SK-N-SH (cell line): Measurements from ENCODE around the gene SPA17. TPM values are rescaled to one million over a fixed set of nuclear protein-coding genes. Genes with fewer than 3 reads are reported as not detected.

Experiments
- CTCF ChIA-PET: fragments of 300-600, 350-600 bp; formaldehyde crosslinking; extraction: SDS; loops from one replicate; lab custom pipeline; 2021; lab: Yijun Ruan, JAX
- POLR2A ChIA-PET: fragments of 350-600 bp; sonication (Branson Sonifier 250); formaldehyde crosslinking; extraction: SDS; loops from one replicate; lab custom pipeline; 2020; ENCODE audit warnings: antibody characterized with exemption, inconsistent platforms; lab: Yijun Ruan, JAX
- DNase-seq: peaks from one replicate; pipeline ENCODE4 v3.0.0; 2012
- H2AFZ ChIP-seq: fragments of 200-600 bp; sonication (generic); 2 replicates; pipeline ENCODE4 v1.8.1; 2016; ENCODE audit warnings: antibody characterized with exemption, mild to moderate bottlenecking, low read depth
- H3F3A ChIP-seq: fragments of 200-600 bp; sonication (generic); replicated peaks from 2 replicates; pipeline ENCODE3; 2016; ENCODE audit warnings: antibody characterized with exemption, mild to moderate bottlenecking; ENCODE audit not compliant: insufficient read depth
- H3K27ac ChIP-seq, 2 experiments: fragments of 200-500 bp in 1 of 2; fragments of 200-600 bp in 1 of 2; sonication (Bioruptor generic) in 1 of 2; sonication (generic), shearing (Covaris generic) in 1 of 2; 2 replicates each; pipeline versions ENCODE4 v1.5.1 to v1.6.1; 2014 to 2016; ENCODE audit warnings: low read depth in 2 of 2, inconsistent platforms in 1 of 2, low read length in 1 of 2, mild to moderate bottlenecking in 1 of 2, mixed read lengths in 1 of 2
- H3K27me3 ChIP-seq: fragments of 200-600 bp; sonication (generic), shearing (Covaris generic); 2 replicates; pipeline ENCODE4 v1.6.1; 2016; ENCODE audit warnings: mixed run types; ENCODE audit not compliant: insufficient read depth
- H3K36me3 ChIP-seq, 2 experiments: fragments of 200-500 bp in 1 of 2; fragments of 200-600 bp in 1 of 2; sonication (Bioruptor generic) in 1 of 2; sonication (generic) in 1 of 2; replicated peaks in 1 of 2; 2 replicates each; pipeline versions ENCODE3 to v1.5.1; 2014 to 2016; ENCODE audit warnings: low read length in 1 of 2, mild to moderate bottlenecking in 1 of 2; ENCODE audit not compliant: insufficient read depth in 2 of 2, control insufficient read depth in 1 of 2
- H3K4me1 ChIP-seq, 2 experiments: fragments of 200-500 bp in 1 of 2; fragments of 200-600 bp in 1 of 2; sonication (Bioruptor generic) in 1 of 2; sonication (generic), shearing (Covaris generic) in 1 of 2; 2 replicates each; pipeline versions ENCODE4 v1.5.1 to v1.6.1; 2014 to 2016; ENCODE audit warnings: low read depth in 1 of 2, low read length in 1 of 2, mixed run types in 1 of 2; ENCODE audit not compliant: insufficient read depth in 2 of 2, control insufficient read depth in 1 of 2
- H3K4me2 ChIP-seq: fragments of 200-600 bp; sonication (generic), shearing (Covaris generic); 2 replicates; pipeline ENCODE4 v1.6.1; 2017; ENCODE audit warnings: mixed run types
- H3K4me3 ChIP-seq, 2 experiments: fragments of 200-500 bp in 1 of 2; fragments of 200-600 bp in 1 of 2; sonication (Bioruptor generic) in 1 of 2; sonication (generic), shearing (Covaris generic) in 1 of 2; 2 replicates each; pipeline versions ENCODE4 v1.5.1 to v1.8.1; 2014 to 2016; ENCODE audit warnings: low read depth in 2 of 2, inconsistent platforms in 1 of 2, low read length in 1 of 2, mild to moderate bottlenecking in 1 of 2, mixed read lengths in 1 of 2, moderate library complexity in 1 of 2
- H3K79me2 ChIP-seq: fragments of 200-600 bp; sonication (generic); 2 replicates; pipeline ENCODE4 v1.8.1; 2017; ENCODE audit warnings: mild to moderate bottlenecking; ENCODE audit not compliant: insufficient read depth
- H3K9ac ChIP-seq: fragments of 200-600 bp; sonication (generic); 2 replicates; pipeline ENCODE4 v1.6.1; 2017; ENCODE audit warnings: mixed run types
- H3K9me2 ChIP-seq: fragments of 200-600 bp; sonication (generic); 2 replicates; pipeline ENCODE4 v1.6.1; 2017; ENCODE audit warnings: mixed run types
- H3K9me3 ChIP-seq: fragments of 200-600 bp; sonication (generic); 2 replicates; pipeline ENCODE4 v1.6.1; 2017; ENCODE audit warnings: mixed run types, mild to moderate bottlenecking, moderate library complexity
- H4K20me1 ChIP-seq: fragments of 200-600 bp; sonication (generic); 2 replicates; pipeline ENCODE4 v1.6.1; 2017; ENCODE audit warnings: mild to moderate bottlenecking, mixed run types; ENCODE audit not compliant: insufficient read depth
- CHD2 ChIP-seq: fragments of 150-350 bp; IDR thresholded peaks from 2 replicates; pipeline ENCODE4 v1.6.1; 2018; ENCODE audit warnings: low read length; ENCODE audit not compliant: partially characterized antibody
- GABPA ChIP-seq: IDR thresholded peaks from 2 replicates; pipeline ENCODE4 v1.4.0; 2012; ENCODE audit warnings: low read depth, mild to moderate bottlenecking
- MXI1 ChIP-seq: IDR thresholded peaks from 2 replicates; pipeline ENCODE4 v1.6.1; 2012; ENCODE audit warnings: mild to moderate bottlenecking, low read depth, low read length, improper control_type of control experiment
- RAD21 ChIP-seq: IDR thresholded peaks from 2 replicates; pipeline ENCODE4 v1.6.1; 2012; ENCODE audit warnings: mild to moderate bottlenecking, low read length
- RCOR1 ChIP-seq: fragments of 150-350 bp; IDR thresholded peaks from 2 replicates; pipeline ENCODE4 v1.6.1; 2017; ENCODE audit warnings: antibody characterized with exemption, low read length
- RFX5 ChIP-seq: IDR thresholded peaks from 2 replicates; pipeline ENCODE4 v1.6.1; 2012; ENCODE audit warnings: mild to moderate bottlenecking, improper control_type of control experiment, low read length
- RXRA ChIP-seq: IDR thresholded peaks from 2 replicates; pipeline ENCODE4 v1.4.0; 2012; ENCODE audit warnings: low read depth, mild to moderate bottlenecking, borderline replicate concordance
- SMC3 ChIP-seq: IDR thresholded peaks from 2 replicates; pipeline ENCODE4 v1.6.1; 2012; ENCODE audit warnings: low read depth, low read length, improper control_type of control experiment
- TAF1 ChIP-seq: IDR thresholded peaks from 2 replicates; pipeline ENCODE4 v1.6.1; 2012; ENCODE audit warnings: low read depth, mild to moderate bottlenecking, low read length, moderate library complexity, borderline replicate concordance
- TCF12 ChIP-seq: IDR thresholded peaks from 2 replicates; pipeline ENCODE4 v1.4.0; 2012
- TEAD4 ChIP-seq: IDR thresholded peaks from 2 replicates; pipeline ENCODE4 v1.4.0; 2012; ENCODE audit warnings: mild to moderate bottlenecking, borderline replicate concordance; ENCODE audit not compliant: insufficient read depth
- YY1 ChIP-seq: IDR thresholded peaks from 2 replicates; pipeline ENCODE4 v1.4.0; 2012; ENCODE audit warnings: low read depth, mild to moderate bottlenecking
- WGBS: methylation state at CpG from one replicate; pipeline ENCODE4 v1.1.6; 2017; ENCODE audit warnings: low lambda C conversion rate; 5-methylcytosine and 5-hydroxymethylcytosine counted together
- polyA plus RNA-seq, 3 experiments: library from polyadenylated mRNA; depleted of rRNA; stranded (reverse); fragments of >200 nt; gene quantifications; 2 replicates each; pipeline ENCODE4 v1.2.3, GENCODE V29; 2012
- TF ChIP-seq, protein P1 (sequence below): IDR thresholded peaks from 2 replicates; pipeline ENCODE4 v1.4.0; 2012; ENCODE audit warnings: low read depth, borderline replicate concordance
- TF ChIP-seq, protein P2 (sequence below): IDR thresholded peaks from 2 replicates; pipeline ENCODE4 v1.4.0; 2012; ENCODE audit warnings: low read depth, borderline replicate concordance
- TF ChIP-seq, protein P3 (sequence below): fragments of 200-600 bp; sonication (generic); IDR thresholded peaks from 2 replicates; pipeline ENCODE4 v1.6.1; 2017; ENCODE audit warnings: antibody characterized with exemption, mild to moderate bottlenecking, moderate library complexity
- TF ChIP-seq, protein P4 (sequence below): IDR thresholded peaks from 2 replicates; pipeline ENCODE4 v1.6.1; 2012; ENCODE audit warnings: mild to moderate bottlenecking, low read depth, low read length, moderate library complexity
- TF ChIP-seq, protein P5 (sequence below): IDR thresholded peaks from 2 replicates; pipeline ENCODE4 v1.4.0; 2012; ENCODE audit warnings: low read depth

Gene SPA17
- polyA plus RNA-seq, 1 of the 3 experiments (the other 2 are of a cell fraction): 7.7 TPM

DNA sequence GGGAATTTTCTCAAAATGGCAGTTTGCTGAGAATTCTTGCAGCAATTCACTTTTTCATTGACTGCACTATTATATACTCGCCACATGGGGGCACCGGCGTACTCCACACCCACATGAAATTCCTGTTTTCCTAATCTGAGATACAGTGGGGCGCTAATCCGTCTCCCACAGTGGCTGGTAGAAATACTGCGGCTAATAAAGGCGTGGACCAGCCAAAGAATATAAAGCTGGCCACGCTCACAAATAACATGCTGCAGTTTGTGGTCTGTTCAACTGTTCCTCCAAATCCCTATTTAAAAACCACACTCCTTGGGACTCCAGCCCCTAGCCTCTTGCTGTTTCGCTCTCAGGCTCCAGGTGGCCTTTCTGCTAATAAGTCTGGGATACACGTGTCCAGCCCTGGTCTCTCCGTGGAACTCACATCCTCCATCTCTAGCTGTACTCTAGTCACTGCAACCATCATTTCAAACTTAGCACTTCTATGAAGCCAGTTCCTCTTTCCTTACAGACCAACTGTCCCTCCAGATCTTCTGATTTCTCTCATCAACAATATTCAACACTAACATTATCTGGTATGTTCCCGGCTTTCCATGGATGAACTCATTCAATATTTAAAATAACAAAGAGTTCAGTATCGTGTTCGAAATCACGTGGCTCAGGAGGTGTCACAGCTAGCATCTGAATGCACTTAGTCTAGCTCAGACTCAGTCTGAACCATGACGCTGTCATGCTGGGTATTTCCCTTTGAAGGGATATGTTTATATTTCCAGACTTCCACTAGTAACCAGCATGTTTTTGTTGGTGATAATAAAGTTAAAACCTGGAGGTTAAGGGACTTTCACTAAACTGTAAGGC is 29.1 kb upstream of the SPA17 start:
- peak overlapping the region; percentile 4 to 42; a peak in 2 of 4 replicates for H3K4me3 ChIP-seq
- H3F3A ChIP-seq: peaks cover 24% of the 10 kb centered on the region
- no peaks in the 10 kb centered on the region for H4K20me1 ChIP-seq
- H2AFZ ChIP-seq: peak overlapping the region; percentile 83
- ChIA-PET POLR2A (no interaction called here), CTCF (interaction anchor here (0.7 to 6.7 kb wide), 44 partner anchors 9 to 433 kb away, joined by 3 to 44 read pairs (median 4); partner anchors contain the start of genes ESAM, NRGN, ROBO3 and SIAE)
- peak; percentile 75 for DNase-seq
- 39% methylated on average over 16 of the region's 16 CpGs for WGBS
- no peaks in the 10 kb centered on the region for H3K9me3 ChIP-seq
- H3K4me1 ChIP-seq: peaks cover 3 to 7% of the 10 kb centered on the region in 2 experiments; a peak in 1 of 4 replicates
- H3K27me3 ChIP-seq: no peaks in the 10 kb centered on the region
- H3K27ac ChIP-seq: peak overlapping the region in 1 of 2 experiments; percentile 86; a peak in 2 of 4 replicates
- H3K9me2 ChIP-seq: no peaks in the 10 kb centered on the region
- TF ChIP-seq RCOR1 (no peak; the same call in 1 of the 2 replicates), RFX5 (no peak), TAF1 (no peak), RAD21 (peak; percentile 82), YY1 (peak; percentile 43; the same call in 1 of the 2 replicates), MXI1 (peak; percentile 49; the same call in 1 of the 2 replicates), TCF12 (no peak), GABPA (no peak), RXRA (no peak), CHD2 (peak; percentile 44), TEAD4 (no peak), SMC3 (peak; percentile 61)
- TF ChIP-seq, protein P1, sequence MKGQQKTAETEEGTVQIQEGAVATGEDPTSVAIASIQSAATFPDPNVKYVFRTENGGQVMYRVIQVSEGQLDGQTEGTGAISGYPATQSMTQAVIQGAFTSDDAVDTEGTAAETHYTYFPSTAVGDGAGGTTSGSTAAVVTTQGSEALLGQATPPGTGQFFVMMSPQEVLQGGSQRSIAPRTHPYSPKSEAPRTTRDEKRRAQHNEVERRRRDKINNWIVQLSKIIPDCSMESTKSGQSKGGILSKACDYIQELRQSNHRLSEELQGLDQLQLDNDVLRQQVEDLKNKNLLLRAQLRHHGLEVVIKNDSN: no peak
- TF ChIP-seq, protein P2, sequence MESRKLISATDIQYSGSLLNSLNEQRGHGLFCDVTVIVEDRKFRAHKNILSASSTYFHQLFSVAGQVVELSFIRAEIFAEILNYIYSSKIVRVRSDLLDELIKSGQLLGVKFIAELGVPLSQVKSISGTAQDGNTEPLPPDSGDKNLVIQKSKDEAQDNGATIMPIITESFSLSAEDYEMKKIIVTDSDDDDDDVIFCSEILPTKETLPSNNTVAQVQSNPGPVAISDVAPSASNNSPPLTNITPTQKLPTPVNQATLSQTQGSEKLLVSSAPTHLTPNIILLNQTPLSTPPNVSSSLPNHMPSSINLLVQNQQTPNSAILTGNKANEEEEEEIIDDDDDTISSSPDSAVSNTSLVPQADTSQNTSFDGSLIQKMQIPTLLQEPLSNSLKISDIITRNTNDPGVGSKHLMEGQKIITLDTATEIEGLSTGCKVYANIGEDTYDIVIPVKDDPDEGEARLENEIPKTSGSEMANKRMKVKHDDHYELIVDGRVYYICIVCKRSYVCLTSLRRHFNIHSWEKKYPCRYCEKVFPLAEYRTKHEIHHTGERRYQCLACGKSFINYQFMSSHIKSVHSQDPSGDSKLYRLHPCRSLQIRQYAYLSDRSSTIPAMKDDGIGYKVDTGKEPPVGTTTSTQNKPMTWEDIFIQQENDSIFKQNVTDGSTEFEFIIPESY: no peak
- TF ChIP-seq, protein P3, sequence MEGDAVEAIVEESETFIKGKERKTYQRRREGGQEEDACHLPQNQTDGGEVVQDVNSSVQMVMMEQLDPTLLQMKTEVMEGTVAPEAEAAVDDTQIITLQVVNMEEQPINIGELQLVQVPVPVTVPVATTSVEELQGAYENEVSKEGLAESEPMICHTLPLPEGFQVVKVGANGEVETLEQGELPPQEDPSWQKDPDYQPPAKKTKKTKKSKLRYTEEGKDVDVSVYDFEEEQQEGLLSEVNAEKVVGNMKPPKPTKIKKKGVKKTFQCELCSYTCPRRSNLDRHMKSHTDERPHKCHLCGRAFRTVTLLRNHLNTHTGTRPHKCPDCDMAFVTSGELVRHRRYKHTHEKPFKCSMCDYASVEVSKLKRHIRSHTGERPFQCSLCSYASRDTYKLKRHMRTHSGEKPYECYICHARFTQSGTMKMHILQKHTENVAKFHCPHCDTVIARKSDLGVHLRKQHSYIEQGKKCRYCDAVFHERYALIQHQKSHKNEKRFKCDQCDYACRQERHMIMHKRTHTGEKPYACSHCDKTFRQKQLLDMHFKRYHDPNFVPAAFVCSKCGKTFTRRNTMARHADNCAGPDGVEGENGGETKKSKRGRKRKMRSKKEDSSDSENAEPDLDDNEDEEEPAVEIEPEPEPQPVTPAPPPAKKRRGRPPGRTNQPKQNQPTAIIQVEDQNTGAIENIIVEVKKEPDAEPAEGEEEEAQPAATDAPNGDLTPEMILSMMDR: peak; percentile 84
- TF ChIP-seq, protein P4, sequence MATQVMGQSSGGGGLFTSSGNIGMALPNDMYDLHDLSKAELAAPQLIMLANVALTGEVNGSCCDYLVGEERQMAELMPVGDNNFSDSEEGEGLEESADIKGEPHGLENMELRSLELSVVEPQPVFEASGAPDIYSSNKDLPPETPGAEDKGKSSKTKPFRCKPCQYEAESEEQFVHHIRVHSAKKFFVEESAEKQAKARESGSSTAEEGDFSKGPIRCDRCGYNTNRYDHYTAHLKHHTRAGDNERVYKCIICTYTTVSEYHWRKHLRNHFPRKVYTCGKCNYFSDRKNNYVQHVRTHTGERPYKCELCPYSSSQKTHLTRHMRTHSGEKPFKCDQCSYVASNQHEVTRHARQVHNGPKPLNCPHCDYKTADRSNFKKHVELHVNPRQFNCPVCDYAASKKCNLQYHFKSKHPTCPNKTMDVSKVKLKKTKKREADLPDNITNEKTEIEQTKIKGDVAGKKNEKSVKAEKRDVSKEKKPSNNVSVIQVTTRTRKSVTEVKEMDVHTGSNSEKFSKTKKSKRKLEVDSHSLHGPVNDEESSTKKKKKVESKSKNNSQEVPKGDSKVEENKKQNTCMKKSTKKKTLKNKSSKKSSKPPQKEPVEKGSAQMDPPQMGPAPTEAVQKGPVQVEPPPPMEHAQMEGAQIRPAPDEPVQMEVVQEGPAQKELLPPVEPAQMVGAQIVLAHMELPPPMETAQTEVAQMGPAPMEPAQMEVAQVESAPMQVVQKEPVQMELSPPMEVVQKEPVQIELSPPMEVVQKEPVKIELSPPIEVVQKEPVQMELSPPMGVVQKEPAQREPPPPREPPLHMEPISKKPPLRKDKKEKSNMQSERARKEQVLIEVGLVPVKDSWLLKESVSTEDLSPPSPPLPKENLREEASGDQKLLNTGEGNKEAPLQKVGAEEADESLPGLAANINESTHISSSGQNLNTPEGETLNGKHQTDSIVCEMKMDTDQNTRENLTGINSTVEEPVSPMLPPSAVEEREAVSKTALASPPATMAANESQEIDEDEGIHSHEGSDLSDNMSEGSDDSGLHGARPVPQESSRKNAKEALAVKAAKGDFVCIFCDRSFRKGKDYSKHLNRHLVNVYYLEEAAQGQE: no peak
- TF ChIP-seq, protein P5, sequence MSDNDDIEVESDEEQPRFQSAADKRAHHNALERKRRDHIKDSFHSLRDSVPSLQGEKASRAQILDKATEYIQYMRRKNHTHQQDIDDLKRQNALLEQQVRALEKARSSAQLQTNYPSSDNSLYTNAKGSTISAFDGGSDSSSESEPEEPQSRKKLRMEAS: no peak
- H3K36me3 ChIP-seq: peaks cover 1 to 4% of the 10 kb centered on the region in 2 experiments
- peak overlapping the region; percentile 64; the same call in 1 of the 2 replicates for H3K9ac ChIP-seq
- peak overlapping the region; percentile 63 for H3K4me2 ChIP-seq
- H3K79me2 ChIP-seq: no peaks in the 10 kb centered on the region
